ENCODE results near the gene EYA2.

DNA sequence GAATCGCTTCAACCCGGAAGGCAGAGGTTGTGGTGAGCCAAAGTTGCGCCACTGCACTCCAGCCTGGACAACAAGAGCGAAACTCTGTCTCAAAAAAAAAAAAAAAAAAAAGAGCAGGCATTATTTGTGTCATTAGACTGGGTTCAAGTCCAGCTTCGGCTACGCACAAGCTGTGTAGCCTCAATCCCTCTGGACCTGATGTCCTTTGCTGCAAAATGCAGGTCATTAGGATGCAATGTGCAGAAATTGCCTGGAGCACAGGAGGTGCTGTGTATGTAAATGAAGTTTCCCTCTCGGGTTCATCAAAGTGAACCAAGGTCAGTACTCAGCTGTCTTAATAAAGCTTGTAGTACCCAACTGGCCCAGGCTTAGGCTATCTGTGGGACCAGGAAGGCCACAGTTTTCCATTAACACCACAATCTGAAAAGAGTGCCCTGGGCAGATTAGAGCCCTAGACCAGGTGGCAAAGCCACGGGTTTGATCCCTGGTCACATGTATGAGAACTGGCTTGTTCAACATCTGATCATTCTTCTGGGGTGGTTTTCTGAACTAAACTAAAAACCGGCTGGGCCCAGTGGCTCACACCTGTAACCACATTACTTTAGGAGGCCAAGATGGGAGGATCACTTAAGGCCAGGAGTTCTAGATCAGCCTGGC is 306.6 kb downstream of the EYA2 start:
- TF ChIP-seq, protein P1, sequence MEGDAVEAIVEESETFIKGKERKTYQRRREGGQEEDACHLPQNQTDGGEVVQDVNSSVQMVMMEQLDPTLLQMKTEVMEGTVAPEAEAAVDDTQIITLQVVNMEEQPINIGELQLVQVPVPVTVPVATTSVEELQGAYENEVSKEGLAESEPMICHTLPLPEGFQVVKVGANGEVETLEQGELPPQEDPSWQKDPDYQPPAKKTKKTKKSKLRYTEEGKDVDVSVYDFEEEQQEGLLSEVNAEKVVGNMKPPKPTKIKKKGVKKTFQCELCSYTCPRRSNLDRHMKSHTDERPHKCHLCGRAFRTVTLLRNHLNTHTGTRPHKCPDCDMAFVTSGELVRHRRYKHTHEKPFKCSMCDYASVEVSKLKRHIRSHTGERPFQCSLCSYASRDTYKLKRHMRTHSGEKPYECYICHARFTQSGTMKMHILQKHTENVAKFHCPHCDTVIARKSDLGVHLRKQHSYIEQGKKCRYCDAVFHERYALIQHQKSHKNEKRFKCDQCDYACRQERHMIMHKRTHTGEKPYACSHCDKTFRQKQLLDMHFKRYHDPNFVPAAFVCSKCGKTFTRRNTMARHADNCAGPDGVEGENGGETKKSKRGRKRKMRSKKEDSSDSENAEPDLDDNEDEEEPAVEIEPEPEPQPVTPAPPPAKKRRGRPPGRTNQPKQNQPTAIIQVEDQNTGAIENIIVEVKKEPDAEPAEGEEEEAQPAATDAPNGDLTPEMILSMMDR (IDR thresholded peaks at IDR 0.05) = no peak
- TF ChIP-seq EP300 (IDR thresholded peaks at IDR 0.05) = no peak
- TF ChIP-seq POLR2AphosphoS5 (IDR thresholded peaks at IDR 0.05) = no peak
- TF ChIP-seq POLR2A (IDR thresholded peaks at IDR 0.05) = no peak

Data from gastroesophageal sphincter (tissue), 3 donors.